ENCODE results near the gene ARMC10. TPM values are rescaled to one million over a fixed set of nuclear protein-coding genes. Genes with fewer than 3 reads are reported as not detected.

The ARMC10 gene
- total RNA-seq, 4 donors from 2014 or later, result 42.6 to 61.0 (median 48.5) TPM

GRCh38 chr7:103121641-103122040 lies 46.7 kb downstream of the ARMC10 start:
- peaks cover 0 to 23% (median 0%) of the 10 kb centered on the region in 4 donors for H3K4me1 ChIP-seq
- no peak overlapping the region for H3K27ac ChIP-seq
- DNase-seq (ENCODE audit: low spot score in 2 of 2), result no peak
- no peaks in the 10 kb centered on the region for H3K9me3 ChIP-seq
- TF ChIP-seq CTCF (IDR thresholded peaks at IDR 0.05), result no peak
- TF ChIP-seq EP300 (IDR thresholded peaks at IDR 0.05), result no peak
- TF ChIP-seq POLR2A (IDR thresholded peaks at IDR 0.05), result no peak
- H3K27me3 ChIP-seq, result no peaks in the 10 kb centered on the region
- H3K36me3 ChIP-seq, result peaks cover 0 to 49% (median 0%) of the 10 kb centered on the region in 3 donors
- H3K4me3 ChIP-seq, result no peak overlapping the region

DNA sequence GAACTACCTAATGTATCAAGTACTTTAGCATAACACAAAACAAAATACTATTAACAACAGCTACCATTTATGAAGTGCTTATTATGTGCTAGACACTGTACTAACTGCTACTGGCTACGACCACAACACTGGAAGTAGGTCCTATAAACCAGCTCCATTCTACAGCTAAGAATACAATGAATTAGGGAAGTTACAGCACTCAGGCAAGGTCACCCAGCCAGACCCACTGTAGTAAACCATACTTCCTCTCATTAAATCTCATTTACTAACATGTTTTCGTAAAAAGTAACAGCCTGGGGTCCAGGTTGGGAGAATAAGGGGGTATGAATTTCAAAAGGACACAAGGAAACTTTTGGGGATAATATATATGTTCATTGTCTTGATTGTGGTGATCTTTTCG lies 48.6 kb downstream of the ARMC10 start:
- 64 to 67% methylated on average over 3 of the region's 3 CpGs for WGBS, 2 donors

GRCh38 chr7:103124429-103124979 lies 49.6 kb downstream of the ARMC10 start:
- Histone ChIP-seq H3K27ac (no peak overlapping the region), H3K9me3 (no peaks in the 10 kb centered on the region), H3K27me3 (no peaks in the 10 kb centered on the region), H3K36me3 (peaks cover 0 to 61% (median 0%) of the 10 kb centered on the region in 3 donors), H3K4me3 (no peak overlapping the region), H3K4me1 (peaks cover 0 to 24% (median 1%) of the 10 kb centered on the region in 4 donors)
- DNase-seq (ENCODE audit: low spot score in 2 of 2), result no peak
- TF ChIP-seq CTCF (IDR thresholded peaks at IDR 0.05), result no peak
- TF ChIP-seq EP300 (IDR thresholded peaks at IDR 0.05), result no peak
- no peak for TF ChIP-seq POLR2A (IDR thresholded peaks at IDR 0.05)
- 77 to 81% methylated on average over 6 of the region's 6 CpGs for WGBS, 2 donors

More for the DNA sequence above, 48.6 kb downstream of the ARMC10 start:
- no peak overlapping the region for H3K27ac ChIP-seq
- no peak overlapping the region for H3K4me3 ChIP-seq
- no peak for TF ChIP-seq POLR2A (IDR thresholded peaks at IDR 0.05)
- no peak for TF ChIP-seq EP300 (IDR thresholded peaks at IDR 0.05)
- no peak for TF ChIP-seq CTCF (IDR thresholded peaks at IDR 0.05)
- no peak for DNase-seq (ENCODE audit: low spot score in 2 of 2)
- no peaks in the 10 kb centered on the region for H3K9me3 ChIP-seq
- peaks cover 0 to 22% (median 0%) of the 10 kb centered on the region in 4 donors for H3K4me1 ChIP-seq
- peaks cover 0 to 63% (median 0%) of the 10 kb centered on the region in 3 donors for H3K36me3 ChIP-seq
- no peaks in the 10 kb centered on the region for H3K27me3 ChIP-seq

- no peak for TF ChIP-seq POLR2A (IDR thresholded peaks at IDR 0.05)
- TF ChIP-seq EP300 (IDR thresholded peaks at IDR 0.05), result no peak
- no peak for TF ChIP-seq CTCF (IDR thresholded peaks at IDR 0.05)
- DNase-seq (ENCODE audit: low spot score in 2 of 2), result no peak
- Histone ChIP-seq H3K27me3 (no peaks in the 10 kb centered on the region), H3K4me1 (peaks cover 0 to 29% (median 2%) of the 10 kb centered on the region in 4 donors), H3K9me3 (no peaks in the 10 kb centered on the region), H3K36me3 (peaks cover 0 to 49% (median 0%) of the 10 kb centered on the region in 3 donors), H3K4me3 (no peak overlapping the region), H3K27ac (peak overlapping the region in 2 of 4 donors; percentile 60 to 71)
- WGBS, 2 donors, result 30 to 44% methylated on average over 2 of the region's 2 CpGs
Measured at GRCh38 chr7:103127006-103127405, 52.1 kb downstream of the ARMC10 start.

GRCh38 chr7:103129702-103130549 lies 55.0 kb downstream of the ARMC10 start:
- DNase-seq (ENCODE audit: low spot score in 2 of 2), result no peak
- peaks cover 0 to 43% (median 5%) of the 10 kb centered on the region in 4 donors for H3K4me1 ChIP-seq
- H3K27ac ChIP-seq, result peak overlapping the region in 2 of 4 donors; percentile 2 to 21
- 42 to 56% methylated on average over 6 of the region's 6 CpGs for WGBS, 2 donors
- H3K9me3 ChIP-seq, result no peaks in the 10 kb centered on the region
- no peaks in the 10 kb centered on the region for H3K27me3 ChIP-seq
- TF ChIP-seq POLR2A (IDR thresholded peaks at IDR 0.05) (no peak), EP300 (IDR thresholded peaks at IDR 0.05) (no peak)
- H3K36me3 ChIP-seq, result peaks cover 0 to 26% (median 0%) of the 10 kb centered on the region in 3 donors
- H3K4me3 ChIP-seq, result no peak overlapping the region

All from tibial nerve (tissue), 4 donors.